ENCODE measurements around the gene ODC1. TPM values are rescaled to one million over a fixed set of nuclear protein-coding genes. Genes with fewer than 3 reads are reported as not detected.

ODC1 gene
- total RNA-seq, 1 donor from 2014 or later: 55.8 TPM

DNA sequence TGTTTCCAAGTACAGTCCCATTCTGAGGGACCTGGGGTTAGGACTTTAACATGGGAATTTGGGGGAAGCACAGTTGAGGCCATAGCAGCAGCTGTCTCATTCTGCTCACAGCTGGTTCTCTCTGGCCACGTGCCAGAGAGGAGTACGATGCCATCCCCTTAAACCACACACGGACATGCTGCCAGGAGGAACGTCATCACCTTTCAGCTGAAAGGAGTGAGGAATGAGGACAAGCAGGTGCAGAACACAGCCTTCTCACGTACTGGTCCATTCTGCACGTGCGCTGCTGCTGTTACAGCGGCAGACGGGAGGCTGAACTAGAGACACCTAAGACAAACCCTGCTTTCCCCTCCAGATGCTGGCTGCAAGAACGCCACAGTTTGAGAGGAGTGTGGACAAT, 33.5 kb downstream of the ODC1 start:
- no peak for DNase-seq

DNA sequence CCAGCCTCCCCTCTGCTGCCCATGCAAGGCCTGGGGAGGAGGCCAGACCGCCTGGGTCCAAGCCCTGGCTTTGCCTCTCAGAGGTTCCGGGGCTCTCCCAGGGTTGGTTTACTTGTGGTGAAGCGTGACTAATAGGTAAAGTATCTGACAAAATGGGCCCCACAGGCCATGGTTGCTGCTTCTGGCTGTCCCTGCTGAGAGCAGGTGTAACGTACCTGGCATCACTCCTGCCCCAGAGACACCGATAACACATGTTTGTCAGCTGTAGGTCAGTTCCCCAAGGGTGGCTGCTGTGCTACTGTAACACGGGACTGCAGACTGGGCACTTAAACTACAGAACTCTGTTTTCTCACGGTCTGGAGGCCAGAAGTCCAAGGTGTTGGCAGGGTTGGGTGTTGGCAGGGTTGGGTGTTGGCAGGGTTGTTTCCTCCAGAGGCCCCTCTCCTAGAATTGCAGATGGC, 34.1 kb downstream of the ODC1 start:
- no peak for DNase-seq

DNA sequence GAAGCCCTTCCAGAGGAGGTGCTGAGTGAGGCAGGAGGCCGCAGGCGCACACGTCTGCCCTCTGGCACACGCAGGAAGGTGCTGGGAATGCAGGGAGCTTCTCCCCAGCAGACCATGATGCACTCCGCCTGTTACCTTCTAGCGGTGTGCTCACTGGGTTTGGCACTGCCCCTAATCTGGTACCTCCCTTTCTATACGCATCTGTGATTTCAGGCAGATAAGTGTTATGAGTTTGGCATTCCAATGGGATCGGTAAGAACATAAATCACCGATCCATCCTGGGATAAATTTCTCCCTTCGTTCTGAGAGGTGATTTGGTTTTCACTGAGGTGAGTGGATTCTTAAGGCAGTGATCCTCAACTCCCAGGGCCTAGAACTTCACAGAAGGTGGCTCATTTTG, 34.6 kb downstream of the ODC1 start:
- no peak for DNase-seq

DNA sequence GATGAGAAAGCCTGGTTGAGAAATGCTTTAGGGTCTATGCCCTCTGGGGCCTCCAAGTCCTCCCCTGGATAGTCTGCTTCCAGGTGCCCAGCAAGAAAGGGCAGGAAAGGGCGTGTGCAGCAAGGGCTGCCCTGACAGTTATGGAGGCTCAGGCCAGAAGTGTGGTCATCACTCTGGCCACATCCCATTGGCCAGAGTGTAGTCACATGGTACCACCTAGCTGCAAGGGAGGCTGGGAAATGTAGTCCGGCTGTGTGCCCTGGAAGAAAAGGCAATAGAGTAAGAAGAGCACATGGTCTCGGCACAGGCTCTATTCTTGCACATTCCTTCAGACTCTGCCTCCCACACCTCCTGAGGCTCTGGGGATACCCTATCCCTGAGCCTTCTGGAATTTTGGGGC, 35.7 kb downstream of the ODC1 start:
- no peak for DNase-seq

DNA sequence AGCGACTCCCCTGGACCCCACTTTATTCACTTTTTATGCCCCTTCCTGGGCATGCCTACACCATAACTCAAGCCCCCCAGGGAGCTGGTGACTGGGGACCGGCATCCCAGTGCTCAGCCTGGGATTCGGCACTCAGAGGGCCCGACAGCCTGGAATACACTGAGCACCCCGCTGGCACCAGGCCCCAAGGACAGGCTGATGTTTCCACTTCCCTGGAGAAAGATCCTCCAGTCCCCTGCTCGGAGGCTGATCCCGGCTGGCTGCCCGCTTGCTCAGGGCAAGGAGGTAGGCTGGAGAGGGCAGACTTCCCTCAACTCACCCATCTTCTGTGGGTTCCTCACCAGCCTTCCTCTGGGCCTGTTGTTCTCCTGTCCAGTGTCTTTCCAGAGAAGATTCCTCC, 36.6 kb downstream of the ODC1 start:
- DNase-seq: no peak

DNA sequence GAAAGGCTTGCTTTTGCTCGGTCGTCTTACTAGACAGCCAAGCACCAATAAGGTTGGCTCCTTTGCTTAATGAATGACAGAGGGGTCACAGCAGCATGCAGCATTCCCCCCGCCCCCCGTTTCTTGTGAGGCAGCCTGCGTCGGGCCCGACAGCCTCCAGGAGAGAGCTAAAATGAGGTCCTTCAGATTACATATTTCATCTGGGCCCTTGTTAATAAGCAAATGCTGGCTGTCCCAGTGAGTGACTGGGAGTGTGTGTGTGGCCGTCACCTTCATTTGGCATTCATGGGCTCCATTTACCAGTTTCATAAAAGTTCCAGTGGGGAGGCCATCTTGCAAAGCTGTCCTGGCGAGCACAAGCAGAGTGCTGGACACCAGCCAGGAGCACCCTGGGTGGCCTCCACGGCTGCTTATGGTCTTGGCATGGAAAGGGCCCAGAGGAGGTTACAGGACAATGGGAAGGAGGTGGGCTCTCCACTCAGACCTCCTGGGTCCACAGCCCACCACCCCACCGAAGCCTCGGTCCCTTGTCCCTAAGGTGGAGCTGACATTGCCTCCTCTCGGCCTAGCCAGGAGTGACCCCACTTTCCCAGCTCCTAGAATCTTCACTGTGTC, 37.2 kb downstream of the ODC1 start:
- no peak for DNase-seq

DNA sequence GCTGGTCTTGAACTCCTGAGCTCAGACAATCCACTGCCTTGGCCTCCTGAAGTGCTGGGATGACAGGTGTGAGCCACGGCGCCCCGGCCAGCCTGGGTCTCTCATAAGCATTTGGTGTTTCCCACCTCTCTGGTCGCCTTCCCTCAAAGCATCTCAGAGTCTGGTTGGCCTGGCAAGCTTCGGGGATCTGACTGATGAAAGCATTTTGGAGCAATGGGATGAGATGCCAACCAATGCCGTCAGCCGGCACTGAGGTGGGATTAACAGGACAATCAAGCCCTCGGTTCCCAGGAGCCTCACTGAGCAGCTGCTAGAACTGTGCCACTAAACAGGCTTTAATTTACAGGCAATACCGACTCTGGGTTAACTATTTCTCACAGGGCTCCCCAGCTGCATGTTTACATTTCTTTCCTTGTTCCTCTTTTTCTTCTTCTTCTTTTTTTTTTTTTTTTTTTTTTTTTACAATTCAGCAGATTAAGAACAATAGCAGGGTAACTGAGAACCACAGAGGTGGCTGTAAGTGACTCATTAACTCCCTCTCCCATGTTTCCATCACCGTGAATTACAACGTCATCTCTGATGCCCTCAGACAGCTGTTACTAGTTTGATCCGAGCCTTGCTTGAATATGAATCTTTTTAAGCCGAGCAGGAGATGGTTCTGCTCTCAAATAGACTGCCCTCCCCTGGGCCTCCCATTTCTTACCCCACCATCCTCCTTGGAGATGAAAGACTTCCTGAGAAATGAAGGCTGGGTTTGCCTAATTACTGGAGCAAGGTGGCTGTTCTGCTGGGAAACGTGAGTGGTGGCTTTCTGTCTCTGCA, 37.9 kb downstream of the ODC1 start:
- peak; percentile 21 for DNase-seq

DNA sequence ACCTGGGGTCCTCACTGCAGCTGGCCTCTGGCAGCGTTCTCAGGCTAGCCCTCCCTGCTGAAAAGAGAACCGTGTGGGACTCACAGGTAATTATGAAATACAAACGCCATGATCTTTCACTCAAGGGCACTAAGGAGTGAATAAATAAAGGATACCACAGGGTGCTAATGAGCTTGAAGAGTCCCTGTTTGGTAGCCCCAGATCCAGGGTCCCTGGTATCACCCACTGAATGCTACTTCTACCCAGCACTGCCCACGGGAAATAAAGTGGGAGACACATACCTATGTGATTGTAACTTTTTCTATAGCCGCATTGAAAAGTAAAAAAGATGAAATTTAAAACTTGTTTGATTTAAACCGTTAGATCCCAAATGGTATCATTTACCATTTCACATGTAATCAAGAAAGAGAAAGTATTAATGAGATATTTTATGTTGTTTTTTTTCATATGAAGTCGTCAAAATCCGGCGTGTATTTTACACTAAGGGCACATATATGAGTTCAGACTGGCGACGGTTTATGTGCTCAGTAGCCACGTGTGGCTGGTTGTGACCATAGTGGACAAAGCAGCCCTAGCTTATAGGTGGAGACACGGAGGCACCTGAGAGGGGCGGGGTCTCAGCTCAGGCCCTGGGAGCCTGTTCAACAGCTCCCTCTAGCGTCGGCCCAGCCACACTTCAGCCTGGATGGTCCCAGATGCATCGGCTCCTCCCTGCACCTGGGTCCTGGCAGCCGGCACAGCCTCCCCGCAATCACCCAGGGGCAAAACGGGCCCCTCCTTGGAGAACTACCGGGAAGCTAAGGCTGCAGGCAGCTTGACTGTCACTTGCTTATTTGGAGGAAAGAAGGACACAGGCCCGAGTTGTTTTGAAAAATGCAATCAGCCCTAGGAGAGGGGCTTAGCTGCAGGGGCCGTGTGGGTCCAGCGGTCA, 39.2 kb downstream of the ODC1 start:
- peak; percentile 23 for DNase-seq

DNA sequence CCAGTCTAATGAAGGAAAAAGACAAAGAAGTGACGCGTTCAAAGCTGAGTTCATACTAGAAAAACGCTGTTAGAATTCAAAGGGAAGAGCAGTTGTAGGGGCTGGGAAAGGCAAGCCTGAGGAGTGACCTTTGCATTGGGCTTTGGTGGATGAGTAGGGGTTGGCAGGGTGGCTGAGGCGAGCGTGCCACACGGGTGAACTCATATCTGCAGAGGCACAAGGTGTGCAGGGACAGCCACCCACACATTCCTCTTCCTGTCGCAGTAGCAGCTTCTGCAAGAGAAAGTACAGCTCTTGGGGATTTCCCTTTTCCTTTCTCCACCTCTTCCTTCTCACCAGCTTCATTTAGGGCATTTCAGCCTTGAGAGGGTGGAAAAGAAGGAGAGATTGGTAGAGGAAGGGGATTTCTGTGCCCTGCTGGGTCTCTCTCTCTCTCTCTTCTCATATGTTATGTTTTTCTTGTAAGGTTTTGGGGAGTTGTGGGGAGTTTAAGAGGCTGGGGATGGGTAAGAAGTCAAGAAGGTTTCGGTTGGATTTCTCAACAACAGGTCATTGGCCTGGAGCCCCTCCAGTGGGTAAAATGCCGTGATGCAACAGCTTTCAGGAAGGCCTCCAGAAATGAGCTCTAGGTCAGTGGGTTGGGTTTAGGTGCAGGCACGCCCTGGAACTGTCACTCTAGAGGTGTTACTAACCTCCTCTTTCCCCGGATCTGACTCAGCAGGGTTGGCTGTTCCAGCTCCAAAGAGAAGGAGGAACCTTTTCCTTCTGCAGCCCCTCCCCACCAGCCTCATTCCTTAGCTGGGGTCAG, 40.1 kb downstream of the ODC1 start:
- DNase-seq: no peak

DNA sequence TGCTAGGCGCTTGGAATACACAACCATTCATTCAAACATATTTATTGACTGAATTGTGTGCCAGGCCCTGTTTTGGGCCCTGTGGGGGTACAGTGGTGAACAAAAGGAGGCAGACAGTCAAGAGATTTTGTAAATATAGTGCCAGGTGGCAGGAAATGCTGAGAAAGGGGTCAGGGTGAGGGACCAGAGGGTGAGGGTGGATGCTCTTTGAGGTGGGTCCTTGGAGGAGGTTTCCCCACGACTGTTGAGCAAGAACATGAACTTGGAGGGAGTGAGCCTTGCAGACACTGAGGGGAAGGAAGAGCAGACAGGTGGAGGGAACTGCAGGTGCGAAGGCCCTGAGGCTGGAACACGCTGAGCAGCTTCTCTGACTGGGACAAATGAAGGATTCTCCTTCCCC, 40.7 kb downstream of the ODC1 start:
- no peak for DNase-seq

DNA sequence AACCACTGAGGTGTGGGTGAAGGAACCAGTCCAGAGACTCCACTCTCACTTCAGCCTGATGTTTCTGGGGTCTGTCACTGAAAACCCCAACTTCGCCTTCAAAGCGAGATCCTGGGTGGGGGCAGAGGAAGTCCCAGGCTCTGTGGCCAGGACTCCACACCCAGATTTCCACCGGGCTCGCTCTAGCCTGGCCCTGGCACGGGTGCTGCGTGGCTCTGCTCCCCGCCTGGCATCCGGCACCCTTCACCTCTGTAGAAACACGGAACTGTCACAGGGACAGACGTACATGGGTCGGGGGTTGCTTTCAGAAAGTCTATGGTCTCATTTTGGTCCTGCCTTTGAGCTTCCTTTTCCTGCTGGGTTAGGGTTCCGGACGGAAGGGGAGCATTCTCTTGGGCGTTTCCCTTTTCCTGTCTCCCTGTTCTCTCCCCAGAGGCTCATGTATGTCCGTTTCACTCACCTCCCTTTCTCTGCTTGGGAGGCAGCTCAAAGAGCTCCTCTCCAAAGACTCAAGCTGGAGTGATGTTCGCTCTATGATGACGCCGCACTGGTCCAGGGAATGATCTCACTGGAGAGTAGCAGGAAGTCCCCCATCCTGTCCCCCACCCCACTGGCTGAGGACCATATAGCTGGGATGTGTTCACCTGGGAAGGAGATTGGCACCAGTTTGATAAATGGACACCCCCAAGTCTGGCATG, 41.5 kb downstream of the ODC1 start:
- DNase-seq: no peak

DNA sequence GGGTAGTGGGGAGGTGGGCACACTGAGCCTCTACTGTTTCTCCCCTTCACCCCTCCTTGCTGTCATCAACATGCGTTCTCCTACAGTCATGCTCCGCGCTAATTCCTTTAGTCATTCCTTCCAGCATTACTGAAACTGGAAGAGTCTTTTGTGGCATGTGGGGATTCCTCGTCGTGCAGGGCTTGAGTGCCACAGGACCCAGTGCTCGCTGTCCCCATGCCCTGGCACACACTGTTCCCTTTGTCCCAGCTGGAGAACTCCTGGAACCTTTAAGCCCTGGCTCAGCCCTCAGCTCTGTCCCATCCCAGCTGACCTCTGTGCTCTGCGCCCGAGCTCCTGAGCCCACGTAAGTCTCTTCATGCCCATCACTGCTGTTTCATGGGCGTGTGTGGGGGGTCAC, 42.1 kb downstream of the ODC1 start:
- no peak for DNase-seq

DNA sequence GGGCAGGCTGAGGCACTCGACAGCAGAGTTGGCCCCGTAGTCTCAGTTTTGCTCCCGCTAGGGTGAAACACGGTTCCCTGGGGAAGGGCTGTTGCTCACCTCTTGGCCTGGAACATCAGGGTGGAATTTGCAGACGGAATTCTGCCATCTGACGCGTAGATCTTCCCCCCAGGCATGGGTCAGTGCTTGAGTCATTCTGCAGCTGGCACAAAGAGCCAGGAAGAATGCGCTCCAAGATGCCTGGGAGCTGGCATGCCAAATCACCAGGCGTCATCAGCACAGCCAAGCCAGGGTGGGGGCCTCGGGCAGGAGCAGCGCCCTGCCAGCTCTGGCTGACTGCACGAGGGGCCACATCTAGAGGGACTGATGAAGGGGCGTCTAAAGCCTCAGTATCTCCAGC, 42.7 kb downstream of the ODC1 start:
- peak; percentile 23 for DNase-seq

DNA sequence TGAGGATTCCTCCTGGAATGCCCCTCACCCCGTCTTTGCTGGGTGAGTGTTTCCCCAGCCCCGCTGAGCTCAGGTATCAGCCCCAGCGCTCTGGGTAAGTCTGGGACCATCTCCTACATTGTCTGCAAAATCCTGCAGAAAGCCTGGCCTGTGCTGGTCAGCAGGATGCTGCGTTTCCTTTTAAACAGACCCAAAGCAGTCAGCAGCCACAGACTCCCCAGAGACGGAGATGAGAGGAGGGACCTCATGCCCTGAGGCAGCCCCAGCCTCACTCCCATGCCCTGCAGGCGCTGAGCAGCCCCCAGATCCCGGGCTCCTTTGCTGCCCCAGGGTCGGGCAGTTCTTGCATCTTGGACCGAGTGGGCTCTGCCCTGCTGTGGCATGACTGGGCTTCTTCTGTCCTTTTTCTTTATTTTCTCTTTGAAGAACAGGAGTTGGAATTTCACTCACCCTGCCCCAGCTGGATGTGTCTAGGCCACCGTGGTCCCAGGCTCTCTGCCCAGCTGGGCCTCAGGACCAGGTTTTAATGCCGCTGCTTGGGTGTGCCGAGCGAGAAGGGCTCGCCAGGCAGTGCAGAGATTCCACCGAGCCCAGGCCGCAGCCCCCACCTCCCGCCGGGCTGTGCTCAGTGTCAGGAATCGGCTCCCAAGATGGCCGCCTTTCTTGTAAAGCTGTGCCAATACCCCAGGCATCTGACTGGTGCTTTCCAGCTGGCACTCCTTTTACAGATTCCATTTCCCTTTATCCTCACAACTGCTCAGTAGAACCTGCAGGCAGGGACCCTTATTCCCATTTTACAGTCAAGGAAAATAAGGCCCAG, 43.6 kb downstream of the ODC1 start:
- DNase-seq: no peak

DNA sequence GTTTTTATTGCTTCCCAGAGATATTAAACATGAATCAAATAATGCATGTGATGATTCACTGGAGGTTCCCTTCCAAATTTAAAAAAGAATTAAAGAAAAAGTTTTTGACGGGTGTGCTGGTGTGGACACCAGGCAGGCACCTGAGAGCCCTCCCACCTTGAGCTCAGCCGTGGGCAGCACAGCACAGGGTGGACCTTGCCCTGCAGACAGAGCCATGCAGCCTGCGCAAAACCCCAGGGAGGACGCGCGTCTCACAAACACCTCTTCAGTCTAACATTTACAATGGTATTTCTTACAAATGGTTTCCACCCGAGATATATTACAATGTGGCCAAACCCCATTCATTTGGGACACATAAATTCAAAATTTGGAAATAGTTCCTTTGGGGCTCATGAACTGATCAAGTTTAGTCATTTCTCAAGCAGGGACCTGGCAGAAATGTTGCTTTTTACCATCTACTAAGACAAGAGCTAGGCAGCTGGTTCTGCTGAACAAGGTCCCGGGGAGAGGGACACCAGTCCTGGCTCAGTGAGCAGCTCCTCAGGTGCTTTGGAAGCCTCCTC, 45.4 kb downstream of the ODC1 start:
- DNase-seq: no peak

DNA sequence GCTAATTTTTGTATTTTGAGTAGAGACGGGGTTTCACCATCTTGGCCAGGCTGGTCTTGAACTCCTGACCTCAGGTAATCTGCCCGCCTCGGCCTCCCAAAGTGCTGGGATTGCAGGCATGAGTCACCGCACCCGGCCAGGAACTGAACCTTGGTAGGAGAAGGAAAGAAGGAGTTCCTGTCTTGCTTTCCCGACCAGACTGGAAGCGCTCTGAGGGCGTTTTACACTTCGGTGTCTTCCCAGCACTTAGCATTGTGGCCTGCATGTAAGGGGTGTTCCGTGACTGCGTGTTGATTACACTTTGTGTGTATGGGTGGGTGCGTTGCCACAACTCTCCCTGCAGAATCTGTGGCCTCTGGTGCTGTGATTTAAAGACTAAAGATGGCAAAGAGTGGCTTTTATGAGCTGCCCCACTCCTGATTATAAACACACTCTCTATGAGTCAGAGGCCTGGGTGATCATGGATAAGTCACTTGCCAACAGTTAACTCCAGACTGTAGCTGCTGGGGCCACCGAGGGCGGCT, 46.0 kb downstream of the ODC1 start:
- no peak for DNase-seq

DNA sequence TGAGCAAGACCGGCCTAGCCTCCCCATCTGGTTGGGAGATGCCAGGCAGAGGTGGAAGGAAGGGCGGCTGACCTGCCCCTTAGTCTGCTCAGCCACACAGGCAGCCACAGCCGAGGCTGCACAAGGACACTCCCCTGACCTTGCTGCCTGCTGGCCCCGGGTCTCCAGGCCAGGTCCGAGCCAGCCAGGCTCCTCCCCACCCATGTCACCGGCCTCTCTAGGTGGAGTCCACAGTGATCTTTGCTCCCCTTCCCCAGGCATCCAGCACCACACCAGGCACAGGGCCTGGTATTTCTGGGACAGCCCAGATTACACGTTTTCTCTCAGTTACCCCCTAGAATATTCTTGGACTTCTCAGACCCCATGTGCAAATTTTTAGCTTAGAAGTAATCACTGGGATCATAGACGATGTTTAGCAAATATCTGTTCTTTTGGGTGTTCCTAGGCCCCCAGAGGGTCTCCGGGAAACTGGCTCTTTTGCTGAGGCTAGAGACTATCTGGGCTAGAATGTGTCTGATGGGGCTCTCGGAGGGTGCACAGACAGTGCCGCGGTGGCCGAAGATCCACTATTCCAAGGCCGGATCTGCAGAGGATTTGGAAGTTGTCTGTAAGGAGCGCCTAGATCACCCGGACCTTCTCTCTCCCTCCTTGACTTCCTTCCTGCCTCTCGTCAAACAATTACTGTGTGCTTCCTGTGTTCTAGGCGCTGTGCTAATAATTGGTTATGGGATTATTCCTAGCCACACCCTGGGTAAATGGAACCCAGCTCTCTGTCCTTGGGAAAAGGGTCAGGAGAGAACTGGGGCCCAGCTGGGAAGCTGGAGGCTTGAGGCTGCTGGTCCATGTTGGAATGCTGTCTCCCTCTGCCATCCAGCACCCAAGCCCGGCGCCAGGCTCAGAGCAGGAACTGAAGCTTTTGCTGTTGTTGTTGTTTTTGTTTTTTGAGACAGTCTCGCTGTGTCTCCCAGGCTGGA, 46.9 kb downstream of the ODC1 start:
- DNase-seq: no peak

DNA sequence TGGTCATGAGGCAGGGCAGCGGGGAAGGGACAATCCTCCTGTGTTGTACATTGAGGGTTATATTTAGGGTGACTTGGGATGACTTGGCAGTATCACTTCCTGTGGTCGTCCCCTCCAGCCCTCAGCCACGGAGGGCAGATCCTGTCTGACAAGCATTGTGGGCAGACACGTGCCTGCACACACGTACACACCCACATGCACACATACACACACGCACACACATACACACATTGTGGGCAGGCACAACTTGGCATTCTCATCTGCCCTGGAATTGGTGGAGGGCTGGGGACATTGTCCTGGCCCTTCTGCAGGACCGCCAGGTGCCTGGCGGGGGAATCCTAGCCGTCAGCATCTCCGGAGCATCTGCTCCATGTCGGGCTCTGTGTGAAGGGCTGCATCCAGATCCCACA, 47.6 kb downstream of the ODC1 start:
- DNase-seq: peak; percentile 29

DNA sequence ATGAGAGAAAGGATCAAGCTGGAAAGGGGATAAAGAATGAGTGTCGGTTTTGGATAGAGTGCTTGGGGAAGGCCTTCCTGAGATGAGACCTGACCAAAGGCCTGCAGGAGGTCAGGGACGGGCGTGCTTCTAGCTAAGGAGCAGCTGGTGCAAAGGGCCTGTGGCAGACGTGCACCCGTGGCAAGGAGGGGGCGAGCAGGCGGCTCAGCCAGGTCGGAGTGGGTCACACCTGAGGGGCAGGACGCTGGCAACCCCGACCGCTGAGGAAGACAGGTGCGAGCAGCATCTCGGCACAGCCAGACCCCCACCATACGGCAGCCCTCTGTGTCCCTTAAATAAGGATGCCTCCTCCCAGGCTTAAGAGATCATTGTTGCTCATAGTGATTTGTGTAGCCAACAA, 48.1 kb downstream of the ODC1 start:
- DNase-seq: no peak

All from skin of body (tissue), 2 donors.